Keratinocyte (primary cell): ENCODE data around the gene SOHLH1.

Experiments
- EZH2 ChIP-seq: IDR thresholded peaks from one replicate; pipeline ENCODE4 v1.6.1; 2012; ENCODE audit warnings: inconsistent platforms, mild to moderate bottlenecking, low read length, moderate library complexity
- TF ChIP-seq, protein P1 (sequence below), 3 experiments: IDR thresholded peaks in 1 of 3; conservative IDR thresholded peaks in 1 of 3; optimal IDR thresholded peaks in 1 of 3; 2 replicates in 2 of 3; 3 replicates in 1 of 3; pipeline versions ENCODE3 to v1.5.1; 2011; ENCODE audit warnings: low read length in 3 of 3, mild to moderate bottlenecking in 3 of 3, moderate library complexity in 2 of 3, control low read depth in 1 of 3, inconsistent platforms in 1 of 3; ENCODE audit not compliant: insufficient read depth in 2 of 3; ENCODE audit errors: extremely low read depth in 1 of 3

DNA sequence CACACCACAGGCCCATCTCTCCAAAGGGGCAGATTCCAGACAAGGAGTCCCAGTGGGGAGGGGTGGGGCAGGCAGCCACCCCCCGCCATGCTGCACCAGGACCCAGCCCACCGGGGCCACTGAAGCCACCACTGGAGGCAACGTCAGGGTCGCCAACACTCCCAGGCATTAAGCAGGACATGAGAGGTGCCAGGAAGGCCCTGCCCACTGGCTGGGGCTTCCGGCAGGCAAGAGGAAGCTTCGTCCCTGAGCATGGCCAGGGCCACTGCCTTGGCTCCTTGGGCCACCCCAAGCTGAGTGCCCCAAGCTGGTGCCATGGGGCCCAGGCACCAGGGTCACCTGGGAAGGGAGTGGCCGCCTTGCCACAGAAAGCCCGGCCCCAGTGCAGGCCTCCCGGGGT lies 20.2 kb upstream of the SOHLH1 start:
- TF ChIP-seq, protein P1, sequence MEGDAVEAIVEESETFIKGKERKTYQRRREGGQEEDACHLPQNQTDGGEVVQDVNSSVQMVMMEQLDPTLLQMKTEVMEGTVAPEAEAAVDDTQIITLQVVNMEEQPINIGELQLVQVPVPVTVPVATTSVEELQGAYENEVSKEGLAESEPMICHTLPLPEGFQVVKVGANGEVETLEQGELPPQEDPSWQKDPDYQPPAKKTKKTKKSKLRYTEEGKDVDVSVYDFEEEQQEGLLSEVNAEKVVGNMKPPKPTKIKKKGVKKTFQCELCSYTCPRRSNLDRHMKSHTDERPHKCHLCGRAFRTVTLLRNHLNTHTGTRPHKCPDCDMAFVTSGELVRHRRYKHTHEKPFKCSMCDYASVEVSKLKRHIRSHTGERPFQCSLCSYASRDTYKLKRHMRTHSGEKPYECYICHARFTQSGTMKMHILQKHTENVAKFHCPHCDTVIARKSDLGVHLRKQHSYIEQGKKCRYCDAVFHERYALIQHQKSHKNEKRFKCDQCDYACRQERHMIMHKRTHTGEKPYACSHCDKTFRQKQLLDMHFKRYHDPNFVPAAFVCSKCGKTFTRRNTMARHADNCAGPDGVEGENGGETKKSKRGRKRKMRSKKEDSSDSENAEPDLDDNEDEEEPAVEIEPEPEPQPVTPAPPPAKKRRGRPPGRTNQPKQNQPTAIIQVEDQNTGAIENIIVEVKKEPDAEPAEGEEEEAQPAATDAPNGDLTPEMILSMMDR (optimal IDR thresholded peaks at IDR 0.05 in 1 of 3, IDR thresholded peaks at IDR 0.05 in 1 of 3, conservative IDR thresholded peaks at IDR 0.05 in 1 of 3; ENCODE audit: extremely low read depth in 1 of 3, insufficient read depth in 2 of 3, low read length in 3 of 3) = no peak
- TF ChIP-seq EZH2 = no peak
